PC-3 (cell line): ENCODE data around the gene NOP58. TPM values are rescaled to one million over a fixed set of nuclear protein-coding genes. Genes with fewer than 3 reads are reported as not detected.

Experiments used
- total RNA-seq: library from RNA; depleted of rRNA; stranded (reverse); fragments of >200 nt; gene quantifications from 2 replicates; pipeline ENCODE4 v1.2.3, GENCODE V29; 2014; rRNA removed

Gene NOP58
- total RNA-seq, 1 experiment from 2014 or later = 112 TPM

Other genes with a start within 250 kb of the NOP58 start
- 4.8 and 5.5 TPM in 2 replicates for gene FZD7, start 231.9 kb upstream of the NOP58 start, total RNA-seq
- gene KIAA2012, start 192.5 kb upstream of the NOP58 start, total RNA-seq = not detected in 2 replicates
- 98.4 and 115 TPM in 2 replicates for gene SUMO1, start 27.2 kb upstream of the NOP58 start, total RNA-seq
- gene BMPR2, start 110.6 kb downstream of the NOP58 start, total RNA-seq = 10.0 and 11.1 TPM in 2 replicates